Dedifferentiated amniotic fluid mesenchymal stem cell (primary cell): ENCODE measurements around the gene DRP2.
"Not testable (repeated sequence)": the region's sequence is repeated elsewhere in the genome, so short reads cannot be mapped to it uniquely, and the experiment has no call there.

Source experiments
- DNase-seq: peaks from one replicate; pipeline ENCODE4 v3.0.0-alpha.2; 2016; ENCODE audit errors: extremely low spot score

Gene DRP2, protein sequence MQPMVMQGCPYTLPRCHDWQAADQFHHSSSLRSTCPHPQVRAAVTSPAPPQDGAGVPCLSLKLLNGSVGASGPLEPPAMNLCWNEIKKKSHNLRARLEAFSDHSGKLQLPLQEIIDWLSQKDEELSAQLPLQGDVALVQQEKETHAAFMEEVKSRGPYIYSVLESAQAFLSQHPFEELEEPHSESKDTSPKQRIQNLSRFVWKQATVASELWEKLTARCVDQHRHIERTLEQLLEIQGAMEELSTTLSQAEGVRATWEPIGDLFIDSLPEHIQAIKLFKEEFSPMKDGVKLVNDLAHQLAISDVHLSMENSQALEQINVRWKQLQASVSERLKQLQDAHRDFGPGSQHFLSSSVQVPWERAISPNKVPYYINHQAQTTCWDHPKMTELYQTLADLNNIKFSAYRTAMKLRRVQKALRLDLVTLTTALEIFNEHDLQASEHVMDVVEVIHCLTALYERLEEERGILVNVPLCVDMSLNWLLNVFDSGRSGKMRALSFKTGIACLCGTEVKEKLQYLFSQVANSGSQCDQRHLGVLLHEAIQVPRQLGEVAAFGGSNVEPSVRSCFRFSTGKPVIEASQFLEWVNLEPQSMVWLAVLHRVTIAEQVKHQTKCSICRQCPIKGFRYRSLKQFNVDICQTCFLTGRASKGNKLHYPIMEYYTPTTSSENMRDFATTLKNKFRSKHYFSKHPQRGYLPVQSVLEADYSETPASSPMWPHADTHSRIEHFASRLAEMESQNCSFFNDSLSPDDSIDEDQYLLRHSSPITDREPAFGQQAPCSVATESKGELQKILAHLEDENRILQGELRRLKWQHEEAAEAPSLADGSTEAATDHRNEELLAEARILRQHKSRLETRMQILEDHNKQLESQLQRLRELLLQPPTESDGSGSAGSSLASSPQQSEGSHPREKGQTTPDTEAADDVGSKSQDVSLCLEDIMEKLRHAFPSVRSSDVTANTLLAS

GRCh38 chrX:101219116-101219863, at the start of gene DRP2:
Gene DRP2 (plus strand): TSS chrX:101219786. CDS start chrX:101231648, 11,862 bp downstream.
- no peak for DNase-seq

GRCh38 chrX:101171883-101172400, 47.6 kb upstream of the DRP2 start:
- no peak for DNase-seq

DNA sequence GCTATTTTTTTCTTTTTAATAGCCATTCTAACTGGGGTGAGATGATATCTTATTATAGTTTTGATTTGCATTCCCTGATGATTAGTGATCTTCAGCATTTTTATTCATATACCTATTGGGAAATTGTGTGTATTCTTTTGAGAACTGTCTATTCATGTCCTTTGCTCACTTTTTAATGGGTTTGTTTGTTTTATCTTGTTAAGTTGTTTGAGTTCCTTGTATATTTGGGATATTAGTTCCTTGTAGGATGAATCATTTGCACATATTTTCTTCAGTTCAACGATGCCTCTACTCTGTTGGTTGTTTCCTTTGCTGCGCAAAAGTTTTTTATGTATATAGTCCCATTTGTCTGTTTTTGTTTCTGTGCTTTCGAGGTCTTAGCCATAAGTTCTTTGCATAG, 43.1 kb upstream of the DRP2 start:
- DNase-seq: no peak

DNA sequence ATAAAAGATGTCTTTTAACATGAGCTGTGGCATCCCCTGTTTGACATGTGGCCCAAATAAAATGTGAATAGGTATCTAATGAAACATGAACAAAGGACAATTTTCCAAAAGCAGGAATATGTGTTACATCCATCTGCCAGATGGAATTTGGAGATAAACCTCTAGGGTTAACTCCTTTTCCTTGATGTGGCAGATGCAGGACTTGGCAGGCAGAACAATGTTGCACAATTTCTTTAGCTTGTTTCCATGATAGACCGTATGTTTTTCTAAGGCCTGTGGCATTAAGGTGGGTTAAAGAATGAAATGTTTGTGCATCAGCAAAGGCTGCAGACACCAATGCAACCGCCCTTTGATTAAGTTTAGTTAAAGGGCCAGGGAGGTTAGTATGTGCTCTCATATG, 34.7 kb upstream of the DRP2 start:
- DNase-seq: not testable (repeated sequence)

DNA sequence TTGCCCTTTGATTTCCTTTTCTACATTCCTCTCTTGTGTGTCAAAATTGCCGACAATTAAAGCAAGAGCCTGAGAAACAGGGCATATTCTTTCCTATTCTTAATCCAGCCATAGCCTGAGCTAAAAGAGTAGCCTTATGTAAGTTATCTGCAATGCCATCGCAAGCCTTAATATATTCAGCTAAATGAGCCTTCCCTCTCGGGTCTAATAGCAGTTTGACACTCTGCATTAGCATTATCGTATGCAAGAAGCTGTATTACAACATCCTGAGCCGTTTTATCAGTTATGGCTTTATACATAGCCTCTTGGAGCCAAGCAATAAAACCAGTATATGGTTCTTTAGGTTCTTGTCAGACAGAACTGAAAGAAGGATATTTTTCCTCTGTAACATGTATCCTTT, 31.6 kb upstream of the DRP2 start:
- DNase-seq: not testable (repeated sequence)

DNA sequence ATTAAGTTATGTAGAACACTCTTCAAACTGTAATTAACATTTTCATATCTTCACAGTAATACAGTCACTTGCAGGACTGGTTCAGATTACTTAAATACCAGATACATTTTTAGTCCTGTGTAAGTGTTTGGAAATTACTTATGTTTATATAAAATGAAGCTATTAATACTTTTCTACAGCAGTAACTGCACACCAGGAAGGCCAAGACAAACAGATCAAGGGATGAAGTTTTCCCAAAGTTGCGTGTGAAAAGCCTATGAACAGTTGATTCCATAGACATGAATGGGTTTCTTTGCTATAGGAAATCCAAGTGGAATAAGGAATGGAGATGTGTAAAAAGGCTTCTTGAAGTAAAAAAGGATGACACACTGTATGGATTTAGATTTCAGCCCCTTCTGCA, 28.9 kb upstream of the DRP2 start:
- no peak for DNase-seq

DNA sequence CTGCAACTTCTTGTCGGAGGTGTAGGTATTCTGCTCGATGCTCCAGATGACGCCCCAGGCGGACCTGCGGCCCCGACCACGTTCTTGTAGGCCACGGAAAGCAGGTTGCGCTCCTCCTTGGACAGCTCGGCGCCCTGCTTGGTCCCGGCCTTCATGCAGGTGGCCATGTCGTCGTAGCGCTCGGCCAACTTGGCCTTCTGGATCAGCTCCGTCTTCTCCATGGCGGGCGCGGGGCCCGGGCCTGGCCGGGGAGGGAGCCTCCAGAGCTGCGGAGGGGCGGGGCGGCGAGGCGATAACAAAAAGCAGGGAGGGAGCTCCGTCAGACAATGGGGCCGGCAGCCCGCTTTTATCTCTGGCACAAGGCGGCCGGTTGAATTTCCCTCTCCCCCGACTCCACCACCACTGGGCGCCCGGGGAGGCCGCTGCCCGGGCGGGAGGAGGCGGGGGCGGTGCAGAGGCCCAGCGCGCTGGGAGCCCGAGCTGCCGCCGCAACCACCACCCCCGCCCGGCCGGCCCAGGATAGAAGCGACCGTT, 28.3 kb upstream of the DRP2 start:
- no peak for DNase-seq

- no peak for DNase-seq
Measured at GRCh38 chrX:101195442-101196173, 24.0 kb upstream of the DRP2 start.

DNA sequence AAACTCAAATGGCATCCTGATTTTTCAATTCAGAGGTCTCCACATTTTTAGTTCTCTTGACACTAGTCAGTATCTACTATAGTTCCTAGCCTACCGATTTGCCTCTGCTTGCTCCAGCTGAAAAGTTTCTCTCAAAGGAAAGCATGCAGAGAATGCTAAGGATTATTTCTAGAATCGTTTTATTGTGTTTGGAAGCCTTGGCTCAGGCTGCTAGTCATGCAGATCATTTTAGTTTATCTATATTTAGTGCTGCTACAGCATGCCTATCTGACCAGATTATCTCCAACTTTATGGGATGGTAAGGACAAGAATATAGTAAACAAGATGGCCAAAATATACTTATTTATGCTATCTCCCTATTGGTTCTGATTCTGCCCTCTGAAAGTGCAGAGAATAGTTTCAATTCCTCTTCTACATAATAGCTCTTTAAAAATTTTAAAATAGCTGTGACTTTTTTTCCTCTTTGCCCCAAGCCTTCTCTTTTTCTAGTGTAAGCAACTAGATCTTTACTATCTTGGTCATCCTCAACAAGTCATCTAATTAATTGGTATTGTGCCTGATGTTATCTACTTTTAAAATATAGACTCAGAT, 15.7 kb upstream of the DRP2 start:
- DNase-seq: no peak

DNA sequence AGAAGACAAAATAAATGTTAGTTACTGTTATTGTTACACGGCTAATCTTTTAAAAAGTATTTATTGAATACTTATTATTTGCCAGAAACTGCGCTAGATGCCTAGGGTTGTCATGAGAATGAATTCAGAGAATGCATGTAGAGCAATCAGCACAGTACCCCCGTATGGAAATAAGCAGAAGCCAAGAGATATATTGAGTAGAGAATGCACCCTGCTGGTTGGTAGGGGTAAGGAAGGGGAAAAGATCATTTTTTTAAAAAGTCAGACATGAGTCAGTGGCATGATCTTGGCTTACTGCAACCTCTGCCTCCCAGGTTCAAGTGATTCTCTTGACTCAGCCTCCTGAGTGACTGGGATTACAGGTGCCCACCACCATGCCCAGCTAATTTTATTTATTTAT, 13.1 kb upstream of the DRP2 start:
- DNase-seq: no peak

GRCh38 chrX:101208152-101208905, 11.3 kb upstream of the DRP2 start:
- DNase-seq: no peak

GRCh38 chrX:101210630-101211029, 9.0 kb upstream of the DRP2 start:
- DNase-seq: no peak

GRCh38 chrX:101217689-101218088, 1.9 kb upstream of the DRP2 start:
- DNase-seq: no peak

DNA sequence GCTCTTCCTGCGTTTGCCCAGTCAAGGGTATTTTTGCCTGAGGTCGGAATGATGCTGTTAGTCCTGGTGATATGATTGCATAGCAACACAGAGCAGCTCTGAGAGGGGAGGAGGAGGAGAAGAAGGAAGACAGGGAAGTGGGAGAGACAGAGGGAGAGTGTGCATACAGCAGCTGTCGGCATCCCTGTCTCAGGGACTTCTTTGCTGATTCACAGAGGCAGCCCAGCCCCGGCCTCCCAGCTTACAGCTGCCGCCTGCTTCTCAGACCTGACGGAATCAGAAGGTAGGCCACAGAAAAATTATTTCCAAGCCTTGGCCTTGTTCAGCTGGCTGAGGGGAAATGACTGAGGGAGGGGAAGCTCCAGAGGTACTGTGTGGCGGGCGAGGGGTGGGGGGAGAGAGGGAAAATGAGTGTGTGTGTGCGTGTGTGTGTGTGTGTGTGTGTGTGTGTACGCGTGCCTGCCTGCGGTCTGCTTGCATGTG, 319 bp downstream of the DRP2 start:
- no peak for DNase-seq

DNA sequence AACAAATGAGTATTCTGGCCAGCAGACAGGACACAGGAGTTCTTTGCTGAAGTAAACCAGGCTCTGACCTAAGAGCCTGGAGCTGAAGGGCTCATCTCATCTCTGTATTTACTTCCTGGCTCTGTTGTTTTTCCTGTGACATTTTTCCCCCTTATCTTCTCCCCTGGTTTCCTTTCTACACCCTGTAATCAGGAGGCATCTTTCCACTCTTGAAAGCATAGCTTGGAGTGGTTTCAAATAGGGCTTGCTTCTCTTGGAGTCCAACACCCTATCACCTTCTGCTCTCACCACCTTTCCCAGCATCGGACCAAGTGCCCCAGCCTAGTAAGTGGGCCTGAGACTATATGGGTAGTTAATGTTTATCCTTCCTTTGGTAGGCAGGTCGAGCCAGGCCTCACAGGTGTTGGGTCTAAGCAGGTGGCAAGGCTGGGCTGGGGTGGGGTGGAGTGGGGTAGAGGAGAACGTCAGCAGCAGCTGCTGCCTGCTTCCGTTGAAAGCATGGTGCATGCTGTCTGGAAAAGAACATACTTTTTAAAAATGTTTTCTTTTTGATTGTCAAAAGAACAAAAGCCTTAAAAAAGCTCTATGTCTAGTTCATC, 1.2 kb downstream of the DRP2 start:
- no peak for DNase-seq

DNA sequence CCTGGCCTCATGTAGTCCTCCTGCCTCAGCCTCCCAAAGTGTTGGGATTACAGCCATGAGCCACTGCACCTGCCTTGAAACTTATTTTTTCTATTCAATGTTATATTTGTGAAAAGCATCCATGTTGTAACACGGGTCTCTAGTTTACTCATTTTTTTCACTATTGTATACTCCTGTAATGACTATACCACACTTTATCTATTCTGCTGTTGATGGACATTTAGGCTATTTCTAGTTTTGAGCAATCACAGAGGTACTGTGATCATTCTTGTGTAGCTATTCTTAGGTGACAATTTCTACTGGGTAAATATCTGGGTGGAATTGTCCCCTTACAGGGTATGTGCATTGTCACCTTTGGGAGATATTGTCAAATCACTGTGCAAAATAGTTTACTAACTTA, 3.6 kb downstream of the DRP2 start:
- DNase-seq: no peak

DNA sequence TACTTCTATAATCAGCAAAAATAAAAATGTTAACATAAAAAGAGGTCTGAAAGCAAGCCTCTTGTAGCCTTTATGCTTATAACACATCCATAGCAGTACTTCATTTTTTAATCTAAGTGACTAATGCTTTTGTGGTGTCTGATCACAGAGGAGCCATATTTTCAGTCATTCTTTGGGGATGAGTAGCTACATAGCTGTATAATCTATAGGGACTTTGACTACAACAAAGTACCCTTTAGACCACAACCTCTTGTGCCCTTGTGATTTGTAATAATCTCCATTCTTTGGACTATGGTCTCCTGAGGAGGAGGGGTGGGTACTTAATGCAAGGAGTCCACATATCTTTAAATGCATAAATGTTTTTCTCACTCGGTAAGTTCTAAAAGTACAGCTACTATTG, 9.6 kb downstream of the DRP2 start:
- DNase-seq: peak; percentile 40

- no peak for DNase-seq
Measured at GRCh38 chrX:101230636-101231035, 11.1 kb downstream of the DRP2 start.

DNA sequence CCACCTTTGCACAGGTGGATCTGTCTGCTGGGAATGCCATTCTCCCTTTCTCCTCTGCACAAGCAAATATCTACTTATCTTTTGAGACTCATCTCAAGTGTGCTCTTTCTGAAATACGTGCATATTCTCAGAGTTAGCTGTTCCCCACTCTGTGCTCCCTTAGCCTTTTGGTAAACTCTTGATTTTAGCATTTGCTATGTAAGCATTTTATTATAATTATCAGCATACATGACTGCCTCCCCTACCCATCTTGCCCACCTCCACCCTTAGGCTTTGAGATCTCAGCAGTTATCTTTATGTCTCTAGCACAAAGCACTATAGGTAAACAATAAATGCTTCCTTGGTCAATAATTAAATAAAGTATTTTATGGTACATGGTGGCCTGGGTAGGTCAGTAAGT, 11.5 kb downstream of the DRP2 start:
- no peak for DNase-seq
